Astrocyte (in vitro differentiated cells and primary cell): ENCODE measurements around the gene RPS6KA1. TPM values are rescaled to one million over a fixed set of nuclear protein-coding genes. Genes with fewer than 3 reads are reported as not detected.

Source experiments
- DNase-seq: peaks from one replicate; pipeline ENCODE4 v3.0.0-alpha.2; 2010; ENCODE audit warnings: low read depth
- FAIRE-seq: peaks from 2 replicates; lab custom pipeline; 2011; peaks lifted over from hg19 to GRCh38; lab: Jason Lieb, UNC
- H2AFZ ChIP-seq: 2 replicates; pipeline ENCODE4 v1.6.0; 2012; ENCODE audit warnings: low read depth, low read length, inconsistent platforms
- H3K27ac ChIP-seq: 2 replicates; pipeline ENCODE4 v1.5.1; 2011; ENCODE audit warnings: low read depth, low read length, inconsistent platforms
- H3K27me3 ChIP-seq: 2 replicates; pipeline ENCODE4 v1.6.0; 2011; ENCODE audit warnings: low read length, inconsistent platforms; ENCODE audit not compliant: insufficient read depth
- H3K36me3 ChIP-seq: 2 replicates; pipeline ENCODE4 v1.5.1; 2011; ENCODE audit warnings: low read length, inconsistent platforms; ENCODE audit not compliant: insufficient read depth
- H3K4me1 ChIP-seq: 2 replicates; pipeline ENCODE4 v1.5.1; 2011; ENCODE audit warnings: low read length, inconsistent platforms; ENCODE audit not compliant: insufficient read depth
- H3K4me2 ChIP-seq: 2 replicates; pipeline ENCODE4 v1.6.0; 2012; ENCODE audit warnings: low read length, inconsistent platforms
- H3K4me3 ChIP-seq: 2 replicates; pipeline ENCODE4 v1.5.1; 2011; ENCODE audit warnings: low read depth, mild to moderate bottlenecking, low read length, inconsistent platforms; ENCODE audit not compliant: insufficient read depth
- H3K79me2 ChIP-seq: 2 replicates; pipeline ENCODE4 v1.6.0; 2012; ENCODE audit warnings: mild to moderate bottlenecking, low read length, inconsistent platforms; ENCODE audit not compliant: insufficient read depth
- H3K9ac ChIP-seq: 2 replicates; pipeline ENCODE4 v1.6.0; 2012; ENCODE audit warnings: mild to moderate bottlenecking, low read length, inconsistent platforms
- H3K9me3 ChIP-seq: 2 replicates; pipeline ENCODE4 v1.5.1; 2012; ENCODE audit warnings: low read depth, mild to moderate bottlenecking, low read length, inconsistent platforms; ENCODE audit not compliant: insufficient read depth
- H4K20me1 ChIP-seq: 2 replicates; pipeline ENCODE4 v1.6.0; 2012; ENCODE audit warnings: low read length, inconsistent platforms; ENCODE audit not compliant: insufficient read depth
- H3K27ac Mint-ChIP-seq: one replicate; pipeline ENCODE4 v1.8.0; 2021; ENCODE audit warnings: mild to moderate bottlenecking, mixed read lengths; ENCODE audit not compliant: unreplicated experiment
- H3K27me3 Mint-ChIP-seq: one replicate; pipeline ENCODE4 v1.8.0; 2021; ENCODE audit warnings: low read depth, mixed read lengths; ENCODE audit not compliant: unreplicated experiment
- H3K36me3 Mint-ChIP-seq: one replicate; pipeline ENCODE4 v1.8.0; 2021; ENCODE audit warnings: low read depth, mixed read lengths; ENCODE audit not compliant: unreplicated experiment
- H3K4me1 Mint-ChIP-seq: one replicate; pipeline ENCODE4 v1.8.0; 2021; ENCODE audit warnings: low read depth, mixed read lengths; ENCODE audit not compliant: unreplicated experiment
- H3K4me3 Mint-ChIP-seq: one replicate; pipeline ENCODE4 v1.8.0; 2021; ENCODE audit warnings: mild to moderate bottlenecking, moderate library complexity, mixed read lengths; ENCODE audit not compliant: unreplicated experiment
- H3K9me3 Mint-ChIP-seq: one replicate; pipeline ENCODE4 v1.8.0; 2021; ENCODE audit warnings: mild to moderate bottlenecking, mixed read lengths; ENCODE audit not compliant: unreplicated experiment
- CTCF ChIP-seq: IDR thresholded peaks from 2 replicates; pipeline ENCODE4 v1.5.1; 2011; ENCODE audit warnings: low read depth, mild to moderate bottlenecking, inconsistent platforms, low read length, moderate library complexity; ENCODE audit not compliant: insufficient read depth
- EZH2 ChIP-seq: IDR thresholded peaks from 2 replicates; pipeline ENCODE4 v1.6.1; 2012; ENCODE audit warnings: mild to moderate bottlenecking, low read length, inconsistent platforms; ENCODE audit not compliant: insufficient read depth
- total RNA-seq: library from RNA; stranded (reverse); gene quantifications from 2 replicates; pipeline ENCODE4 v1.2.1, GENCODE V29; 2021

The RPS6KA1 gene
- total RNA-seq, 1 donor from 2014 or later: 11.8 TPM

GRCh38 chr1:26555550-26555981 is 26.0 kb downstream of the RPS6KA1 start:
- no peaks in the 10 kb centered on the region for H3K79me2 ChIP-seq
- no peak for FAIRE-seq
- no peak overlapping the region for H3K27ac ChIP-seq
- no peak overlapping the region for H3K9ac ChIP-seq
- H4K20me1 ChIP-seq: no peaks in the 10 kb centered on the region
- H3K4me1 Mint-ChIP-seq: peaks cover 10% of the 10 kb centered on the region
- no peak overlapping the region for H3K4me3 ChIP-seq
- H3K27ac Mint-ChIP-seq: no peak overlapping the region
- DNase-seq: no peak
- H3K9me3 Mint-ChIP-seq: no peaks in the 10 kb centered on the region
- H3K27me3 Mint-ChIP-seq: peaks cover 2% of the 10 kb centered on the region
- peaks cover 10% of the 10 kb centered on the region for H3K4me1 ChIP-seq
- H3K4me3 Mint-ChIP-seq: no peak overlapping the region
- peak overlapping the region; percentile 45 for H2AFZ ChIP-seq
- no peaks in the 10 kb centered on the region for H3K9me3 ChIP-seq
- H3K36me3 Mint-ChIP-seq: peaks cover 11% of the 10 kb centered on the region
- H3K4me2 ChIP-seq: peak overlapping the region; percentile 25
- no peaks in the 10 kb centered on the region for H3K27me3 ChIP-seq
- H3K36me3 ChIP-seq: no peaks in the 10 kb centered on the region
- TF ChIP-seq EZH2 (no peak), CTCF (no peak)

- no peak overlapping the region for H3K4me2 ChIP-seq
- Mint-ChIP-seq H3K4me3 (no peak overlapping the region), H3K27me3 (peaks cover 2% of the 10 kb centered on the region), H3K9me3 (no peaks in the 10 kb centered on the region), H3K36me3 (peaks cover 15% of the 10 kb centered on the region), H3K4me1 (peaks cover 10% of the 10 kb centered on the region), H3K27ac (no peak overlapping the region)
- H3K27ac ChIP-seq: no peak overlapping the region
- DNase-seq (no peak), FAIRE-seq (no peak)
- H3K79me2 ChIP-seq: no peaks in the 10 kb centered on the region
- no peaks in the 10 kb centered on the region for H3K27me3 ChIP-seq
- peaks cover 10% of the 10 kb centered on the region for H3K4me1 ChIP-seq
- no peaks in the 10 kb centered on the region for H3K36me3 ChIP-seq
- H2AFZ ChIP-seq: no peak overlapping the region
- H3K9ac ChIP-seq: no peak overlapping the region
- H4K20me1 ChIP-seq: no peaks in the 10 kb centered on the region
- no peak for TF ChIP-seq EZH2
- no peak for TF ChIP-seq CTCF
- H3K4me3 ChIP-seq: no peak overlapping the region
- no peaks in the 10 kb centered on the region for H3K9me3 ChIP-seq
Measured at GRCh38 chr1:26556111-26556510, 26.6 kb downstream of the RPS6KA1 start.

- no peak overlapping the region for H3K4me2 ChIP-seq
- peaks cover 22% of the 10 kb centered on the region for H3K36me3 Mint-ChIP-seq
- no peak overlapping the region for H3K9ac ChIP-seq
- no peaks in the 10 kb centered on the region for H3K36me3 ChIP-seq
- no peak for DNase-seq
- H3K4me3 Mint-ChIP-seq: no peak overlapping the region
- no peaks in the 10 kb centered on the region for H3K9me3 Mint-ChIP-seq
- FAIRE-seq: no peak
- no peaks in the 10 kb centered on the region for H3K9me3 ChIP-seq
- H3K27me3 ChIP-seq: no peaks in the 10 kb centered on the region
- TF ChIP-seq CTCF (no peak), EZH2 (no peak)
- no peak overlapping the region for H3K27ac Mint-ChIP-seq
- no peak overlapping the region for H2AFZ ChIP-seq
- peaks cover 10% of the 10 kb centered on the region for H3K4me1 Mint-ChIP-seq
- H3K79me2 ChIP-seq: no peaks in the 10 kb centered on the region
- H3K4me1 ChIP-seq: peaks cover 10% of the 10 kb centered on the region
- H3K27ac ChIP-seq: no peak overlapping the region
- H3K27me3 Mint-ChIP-seq: peaks cover 2% of the 10 kb centered on the region
- no peaks in the 10 kb centered on the region for H4K20me1 ChIP-seq
- no peak overlapping the region for H3K4me3 ChIP-seq
Measured at GRCh38 chr1:26557008-26557407, 27.4 kb downstream of the RPS6KA1 start.
